Smooth muscle cell (in vitro differentiated cells): ENCODE data around the gene HSPA9. TPM values are rescaled to one million over a fixed set of nuclear protein-coding genes. Genes with fewer than 3 reads are reported as not detected.

Experiments
- DNase-seq: peaks from one replicate; lab custom pipeline; 2025; ENCODE audit not compliant: unreplicated experiment; lab: John Stamatoyannopoulos, UW
- H2AFZ ChIP-seq: fragments of 200-600 bp; sonication (generic); 2 replicates; pipeline ENCODE4 v1.6.0; 2016; ENCODE audit warnings: antibody characterized with exemption, low read depth, mild to moderate bottlenecking
- H3F3A ChIP-seq: fragments of 200-600 bp; sonication (generic); 2 replicates; pipeline ENCODE4 v1.6.0; 2017; ENCODE audit warnings: antibody characterized with exemption, low read depth
- H3K27ac ChIP-seq: fragments of 200-600 bp; sonication (generic); 2 replicates; pipeline ENCODE4 v1.5.1; 2016; ENCODE audit warnings: low read depth, mild to moderate bottlenecking
- H3K27me3 ChIP-seq: fragments of 200-600 bp; sonication (generic); 2 replicates; pipeline ENCODE4 v1.6.1; 2016; ENCODE audit warnings: low read depth, mild to moderate bottlenecking
- H3K36me3 ChIP-seq: fragments of 200-600 bp; sonication (generic); 2 replicates; pipeline ENCODE4 v1.5.1; 2016; ENCODE audit warnings: low read depth
- H3K4me1 ChIP-seq: fragments of 200-600 bp; sonication (generic); 2 replicates; pipeline ENCODE4 v1.5.1; 2016; ENCODE audit warnings: low read depth
- H3K4me2 ChIP-seq: fragments of 200-600 bp; sonication (generic); 2 replicates; pipeline ENCODE4 v1.6.0; 2016; ENCODE audit warnings: mild to moderate bottlenecking
- H3K4me3 ChIP-seq: fragments of 200-600 bp; sonication (generic); 2 replicates; pipeline ENCODE4 v1.5.1; 2016; ENCODE audit warnings: mild to moderate bottlenecking
- H3K79me2 ChIP-seq: fragments of 200-600 bp; sonication (generic); 2 replicates; pipeline ENCODE4 v1.6.0; 2016; ENCODE audit warnings: low read depth, mild to moderate bottlenecking
- H3K9ac ChIP-seq: fragments of 200-600 bp; sonication (generic); 2 replicates; pipeline ENCODE4 v1.6.0; 2016; ENCODE audit warnings: low read depth
- H3K9me3 ChIP-seq: fragments of 200-600 bp; sonication (generic); replicated peaks from 2 replicates; pipeline ENCODE4 v1.5.1; 2016; ENCODE audit warnings: low read depth
- H4K20me1 ChIP-seq: fragments of 200-600 bp; sonication (generic); 2 replicates; pipeline ENCODE4 v1.6.0; 2016; ENCODE audit warnings: low read depth
- CTCF ChIP-seq: fragments of 200-600 bp; sonication (generic); IDR thresholded peaks from 2 replicates; pipeline ENCODE4 v1.5.1; 2017; ENCODE audit warnings: borderline replicate concordance, mild to moderate bottlenecking, antibody characterized with exemption; ENCODE audit not compliant: insufficient read depth, poor library complexity, severe bottlenecking
- WGBS: methylation state at CpG from one replicate; pipeline ENCODE4 v1.1.7; 2016; ENCODE audit warnings: low lambda C conversion rate; 5-methylcytosine and 5-hydroxymethylcytosine counted together
- polyA plus RNA-seq: library from polyadenylated mRNA; unstranded; fragments of >200 nt; fragmentation: Nextera tagmentation; extraction: Ambion mirVana; gene quantifications from 2 replicates; pipeline ENCODE4 v1.2.1, GENCODE V29; 2016
- total RNA-seq: library from RNA; depleted of rRNA; stranded (reverse); fragments of >200 nt; gene quantifications from 2 replicates; pipeline ENCODE4 v1.2.3, GENCODE V29; 2014

HSPA9 gene
- total and polyA plus RNA-seq, 2 experiments from 2014 or later, result 136 to 263 TPM

- no peak for DNase-seq
- Histone ChIP-seq H3K27me3 (no peaks in the 10 kb centered on the region), H3K36me3 (no peaks in the 10 kb centered on the region), H3K4me2 (no peak overlapping the region), H2AFZ (no peak overlapping the region), H3K4me3 (no peak overlapping the region), H3K79me2 (no peaks in the 10 kb centered on the region), H3K27ac (peak overlapping the region; percentile 55), H3K9ac (no peak overlapping the region), H3F3A (no peaks in the 10 kb centered on the region), H3K4me1 (peaks cover 12% of the 10 kb centered on the region), H3K9me3 (no peaks in the 10 kb centered on the region), H4K20me1 (no peaks in the 10 kb centered on the region)
- no peak for TF ChIP-seq CTCF
- 73% methylated on average over 6 of the region's 6 CpGs for WGBS
Observed at GRCh38 chr5:138602371-138603000, 27.3 kb upstream of the HSPA9 start.

- peak overlapping the region; percentile 59 for H3K4me2 ChIP-seq
- peak overlapping the region; percentile 65 for H3K27ac ChIP-seq
- no peak for DNase-seq
- no peak overlapping the region for H3K9ac ChIP-seq
- no peaks in the 10 kb centered on the region for H3K27me3 ChIP-seq
- H3K9me3 ChIP-seq, result no peaks in the 10 kb centered on the region
- no peaks in the 10 kb centered on the region for H4K20me1 ChIP-seq
- peaks cover 12% of the 10 kb centered on the region for H3K4me1 ChIP-seq
- no peaks in the 10 kb centered on the region for H3K36me3 ChIP-seq
- no peak for TF ChIP-seq CTCF
- H3K79me2 ChIP-seq, result no peaks in the 10 kb centered on the region
- WGBS, result 34% methylated on average over 3 of the region's 3 CpGs
- no peak overlapping the region for H3K4me3 ChIP-seq
- no peak overlapping the region for H2AFZ ChIP-seq
- H3F3A ChIP-seq, result no peaks in the 10 kb centered on the region
Observed at GRCh38 chr5:138601444-138601843, 26.2 kb upstream of the HSPA9 start.

GRCh38 chr5:138600446-138600845, 25.2 kb upstream of the HSPA9 start:
- Histone ChIP-seq H3K4me1 (peaks cover 16% of the 10 kb centered on the region), H3F3A (no peaks in the 10 kb centered on the region), H3K9ac (no peak overlapping the region), H3K27ac (no peak overlapping the region), H3K4me2 (no peak overlapping the region), H3K9me3 (no peaks in the 10 kb centered on the region), H4K20me1 (no peaks in the 10 kb centered on the region), H3K27me3 (no peaks in the 10 kb centered on the region), H3K4me3 (no peak overlapping the region), H3K36me3 (no peaks in the 10 kb centered on the region), H2AFZ (no peak overlapping the region), H3K79me2 (no peaks in the 10 kb centered on the region)
- DNase-seq, result no peak
- WGBS, result 93% methylated on average over 3 of the region's 3 CpGs
- TF ChIP-seq CTCF, result no peak
